Measurements from ENCODE around the gene APP.

Gene APP

GRCh38 chr21:25979845-25980616 is 190.5 kb downstream of the APP start:
- no peak for DNase-seq (ENCODE audit: low spot score)

- no peak for DNase-seq (ENCODE audit: low spot score)
Measured at GRCh38 chr21:25977068-25977611, 193.4 kb downstream of the APP start.

GRCh38 chr21:25974964-25975363 is 195.6 kb downstream of the APP start:
- DNase-seq (ENCODE audit: low spot score) = no peak

- no peak for DNase-seq (ENCODE audit: low spot score)
Measured at GRCh38 chr21:25970254-25970930, 200.2 kb downstream of the APP start.

GRCh38 chr21:25967901-25968438 is 202.6 kb downstream of the APP start:
- DNase-seq (ENCODE audit: low spot score) = no peak

DNA sequence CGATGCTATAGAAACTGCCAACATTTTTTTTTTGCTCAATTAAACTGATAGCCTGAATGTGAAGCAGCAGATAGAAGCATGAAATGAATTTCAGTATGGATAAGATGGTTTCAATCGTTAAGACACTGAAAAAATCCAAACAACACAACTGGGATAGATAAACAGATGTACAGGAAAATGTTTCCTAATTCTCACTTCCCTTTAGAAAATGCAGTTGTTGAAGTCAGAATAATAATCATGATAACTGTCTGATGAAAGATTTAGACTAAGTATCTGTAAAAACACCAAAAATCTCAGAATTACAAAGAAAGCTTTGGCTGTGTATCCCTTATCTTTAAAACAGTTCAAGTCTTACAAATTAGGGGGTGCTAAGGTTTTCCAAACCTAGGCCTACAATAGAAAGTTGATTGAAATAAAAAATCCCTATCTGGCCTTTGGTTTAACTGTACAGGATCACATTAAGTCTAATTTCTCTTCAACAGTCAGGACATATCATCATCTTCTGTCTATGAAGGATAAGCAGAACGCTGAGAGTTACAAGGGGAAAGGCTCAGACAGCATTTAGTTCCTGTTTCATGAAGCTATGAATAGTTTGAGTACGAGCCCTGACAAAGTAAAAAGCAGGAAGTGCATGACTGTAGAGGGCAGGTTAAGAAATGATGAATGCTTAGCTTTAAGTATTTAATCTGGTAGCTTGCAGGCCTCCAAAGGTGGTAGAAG is 203.2 kb downstream of the APP start:
- no peak for DNase-seq (ENCODE audit: low spot score)

DNA sequence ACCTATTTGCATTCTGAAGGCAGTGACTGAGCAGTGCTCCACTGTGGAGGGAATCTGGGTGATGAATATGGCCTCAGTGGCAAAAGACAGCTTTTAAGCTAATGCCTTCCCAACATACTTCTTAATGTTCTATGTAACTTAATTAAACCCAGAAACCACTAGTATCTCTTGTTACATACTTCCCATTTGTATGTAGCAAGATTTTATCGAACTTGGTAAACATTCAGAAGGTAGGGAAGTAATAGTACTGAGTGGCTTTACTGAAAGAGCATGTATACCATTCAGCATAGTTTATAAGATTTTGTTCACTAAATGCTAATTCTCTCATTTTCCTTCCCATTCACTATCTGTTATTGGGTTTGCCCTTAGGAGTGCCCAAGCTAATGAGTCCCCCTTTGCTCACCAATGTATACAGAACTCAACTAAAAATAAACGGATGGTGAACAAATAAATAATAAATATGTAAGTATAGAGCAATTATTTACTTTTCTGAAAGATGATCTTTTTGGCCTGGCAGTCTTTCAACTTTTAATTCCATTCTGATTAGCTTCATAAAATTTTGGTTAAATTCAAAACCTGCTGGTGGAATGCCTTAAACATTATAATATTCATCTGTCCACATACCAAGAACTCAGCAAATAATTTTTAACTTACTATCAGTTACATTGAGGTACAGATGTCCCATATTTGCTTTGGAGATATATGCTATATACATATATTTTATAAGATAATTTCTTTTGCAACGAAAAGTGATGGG is 204.4 kb downstream of the APP start:
- no peak for DNase-seq (ENCODE audit: low spot score)

DNA sequence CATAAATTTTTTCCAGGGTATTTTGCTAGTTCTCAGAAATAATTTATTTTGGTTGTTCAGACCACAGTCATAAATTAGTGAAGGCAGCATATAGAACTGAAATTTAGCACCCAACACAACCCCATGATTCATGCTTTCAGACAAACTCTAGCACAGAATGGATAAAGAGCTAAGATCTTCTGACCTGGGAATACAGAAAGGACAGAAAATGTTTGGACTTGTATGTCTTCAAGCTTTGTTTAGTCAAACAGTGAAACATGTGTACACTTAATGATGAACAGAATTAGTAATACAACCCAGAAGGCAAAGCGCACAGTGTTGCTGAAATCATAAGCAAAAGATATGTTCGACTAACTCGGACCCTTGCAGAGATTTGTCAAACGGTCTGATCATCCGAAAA is 205.6 kb downstream of the APP start:
- DNase-seq (ENCODE audit: low spot score) = no peak

DNA sequence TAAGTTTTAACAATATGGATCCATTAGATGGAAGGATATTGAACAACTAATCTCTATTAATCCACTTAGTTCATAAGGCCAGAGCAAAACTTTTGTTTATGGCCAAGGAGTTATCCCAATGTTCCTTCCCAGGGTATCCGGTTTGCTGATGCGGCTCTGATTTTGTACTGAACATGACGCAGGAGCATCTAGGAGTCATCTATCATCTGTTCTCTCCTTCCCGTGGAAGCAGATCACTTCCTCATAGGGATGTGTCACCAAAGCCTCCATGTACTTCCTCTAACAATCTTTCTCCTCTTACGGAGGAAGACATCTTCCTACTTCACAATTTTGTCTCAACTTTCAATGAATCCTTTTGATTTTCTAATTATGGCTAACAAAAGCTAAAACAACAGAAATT is 206.6 kb downstream of the APP start:
- no peak for DNase-seq (ENCODE audit: low spot score)

GRCh38 chr21:25963181-25963580 is 207.4 kb downstream of the APP start:
- DNase-seq (ENCODE audit: low spot score) = peak; percentile 10

- DNase-seq (ENCODE audit: low spot score) = no peak
Measured at GRCh38 chr21:25961042-25961441, 209.5 kb downstream of the APP start.

- no peak for DNase-seq (ENCODE audit: low spot score)
Measured at GRCh38 chr21:25960402-25960801, 210.2 kb downstream of the APP start.

DNA sequence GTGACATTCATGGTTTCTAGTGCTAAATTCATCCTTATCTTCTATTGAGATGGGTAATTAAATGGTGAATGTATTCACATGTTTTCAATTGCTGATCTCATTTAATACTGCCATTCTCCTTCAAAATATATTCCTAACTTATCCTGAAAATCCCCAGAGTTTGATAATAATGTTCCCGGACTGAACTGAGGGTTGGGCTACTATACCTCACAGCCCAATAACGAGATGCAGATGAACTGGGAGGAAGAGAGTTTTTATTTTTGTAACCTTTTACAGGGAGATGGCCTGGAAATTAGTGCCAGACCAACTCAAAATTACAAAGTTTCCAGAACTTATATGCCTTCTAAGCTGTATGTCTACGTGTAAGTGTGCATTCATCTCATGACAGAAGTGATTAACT is 210.8 kb downstream of the APP start:
- no peak for DNase-seq (ENCODE audit: low spot score)

DNA sequence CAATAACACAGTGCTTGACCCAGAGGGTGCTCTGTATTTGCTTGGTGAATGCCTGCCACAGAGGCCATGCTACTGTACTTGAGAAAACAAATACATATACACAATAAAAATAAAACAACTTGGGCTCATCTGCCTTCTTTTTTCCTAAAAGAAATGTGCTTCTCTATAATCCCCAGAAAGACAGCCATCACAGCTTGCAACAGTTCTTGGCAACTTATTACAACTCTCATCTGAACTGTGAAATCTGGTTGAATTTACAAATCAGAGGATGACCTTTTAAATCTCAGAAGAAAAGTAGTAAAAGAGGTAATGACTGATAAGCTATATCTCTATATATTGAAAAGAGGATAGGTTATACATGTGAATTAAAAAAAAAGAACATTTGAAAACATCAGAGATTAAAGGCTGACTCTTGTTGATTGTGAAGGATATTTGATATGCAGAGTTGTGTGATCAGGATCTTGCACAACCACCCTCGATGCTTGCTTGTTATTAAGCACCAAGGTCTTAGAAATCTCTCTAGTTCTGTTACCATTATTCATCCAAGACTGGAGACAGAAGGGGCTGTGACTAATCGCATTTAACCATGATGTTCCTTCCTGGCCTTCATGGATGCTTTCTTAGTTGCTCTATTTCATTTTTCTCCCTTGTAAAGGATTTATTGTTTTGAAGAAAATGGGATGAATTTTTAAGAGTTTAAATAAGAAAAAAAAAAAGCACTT is 213.4 kb downstream of the APP start:
- peak; percentile 43 for DNase-seq (ENCODE audit: low spot score)

GRCh38 chr21:25955646-25956045 is 214.9 kb downstream of the APP start:
- no peak for DNase-seq (ENCODE audit: low spot score)

GRCh38 chr21:25953659-25954058 is 216.9 kb downstream of the APP start:
- no peak for DNase-seq (ENCODE audit: low spot score)

DNA sequence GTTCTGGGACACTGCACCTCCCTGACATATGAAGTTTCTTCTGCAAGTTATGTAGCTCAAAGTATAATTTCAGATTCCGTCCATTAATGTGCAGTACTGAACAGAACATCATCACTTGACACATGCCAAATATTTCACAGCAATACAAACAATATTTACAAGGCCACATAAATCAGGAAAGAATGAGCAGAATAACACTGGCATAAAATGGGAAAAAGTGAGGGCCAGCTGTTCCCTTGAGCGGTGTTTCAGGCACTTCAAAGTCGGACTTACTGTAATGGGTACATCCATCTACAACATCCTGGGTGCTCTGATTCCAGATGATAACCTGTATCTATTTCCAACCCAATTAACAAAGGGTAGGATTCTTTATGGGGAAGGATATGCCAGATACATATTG is 217.4 kb downstream of the APP start:
- no peak for DNase-seq (ENCODE audit: low spot score)

DNA sequence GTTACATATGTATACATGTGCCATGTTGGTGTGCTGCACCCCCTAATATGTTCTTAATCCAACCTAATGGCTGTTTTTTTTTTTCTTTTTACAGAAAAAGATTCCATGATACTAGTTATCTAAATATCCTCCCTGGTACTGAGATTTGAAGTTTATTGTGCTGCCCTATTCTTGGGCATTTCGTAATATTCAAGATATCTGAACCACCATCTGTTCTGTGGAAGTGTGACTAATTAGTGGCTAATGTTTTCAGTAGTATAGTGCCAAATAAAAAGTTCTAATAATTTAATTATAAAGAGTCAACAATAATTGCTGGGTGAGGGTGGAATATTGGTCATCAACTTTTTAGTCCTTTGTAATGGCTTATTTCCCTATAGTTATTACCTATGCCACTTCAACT is 218.3 kb downstream of the APP start:
- no peak for DNase-seq (ENCODE audit: low spot score)

DNA sequence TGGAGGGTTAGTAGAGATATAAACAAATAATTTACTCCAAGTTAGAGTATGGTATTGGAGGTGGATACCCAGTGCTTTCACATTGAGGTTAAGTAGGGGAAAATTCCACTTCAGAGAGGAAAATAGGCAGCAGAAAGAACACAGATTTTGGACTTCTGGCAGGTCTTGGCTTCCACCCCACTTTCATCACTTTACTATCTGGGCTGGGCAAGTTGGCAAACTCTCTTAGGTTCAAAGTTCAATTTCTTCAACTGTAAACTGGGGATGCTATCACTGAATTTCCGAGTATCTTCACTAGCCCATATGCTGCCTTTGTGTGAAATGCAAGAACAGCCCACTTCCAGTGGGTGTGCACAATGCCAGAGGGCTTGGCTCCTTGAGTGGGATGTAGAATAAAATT is 220.9 kb downstream of the APP start:
- no peak for DNase-seq (ENCODE audit: low spot score)

GRCh38 chr21:25944672-25945213 is 225.8 kb downstream of the APP start:
- DNase-seq (ENCODE audit: low spot score) = peak; percentile 53

- no peak for DNase-seq (ENCODE audit: low spot score)
Measured at GRCh38 chr21:25944082-25944481, 226.5 kb downstream of the APP start.
